Fibroblast of pulmonary artery (primary cell): Measurements from ENCODE around the gene GBA2.

Experiments
- DNase-seq: peaks from one replicate; pipeline ENCODE4 v3.0.0-alpha.2; 2010; ENCODE audit warnings: low read depth
- H3K4me3 ChIP-seq: replicated peaks from 2 replicates; pipeline ENCODE4 v1.5.1; 2011; ENCODE audit warnings: low read depth, mild to moderate bottlenecking, control low read depth, low read length, moderate library complexity
- CTCF ChIP-seq: IDR thresholded peaks from 2 replicates; pipeline ENCODE4 v1.5.1; 2011; ENCODE audit warnings: mild to moderate bottlenecking, control low read depth, low read length, inconsistent platforms; ENCODE audit errors: missing control alignments

The GBA2 gene

GRCh38 chr9:35690294-35690613, 58.8 kb downstream of the GBA2 start:
- no peak for DNase-seq
- H3K4me3 ChIP-seq, result peak overlapping the region; percentile 87
- TF ChIP-seq CTCF, result no peak

DNA sequence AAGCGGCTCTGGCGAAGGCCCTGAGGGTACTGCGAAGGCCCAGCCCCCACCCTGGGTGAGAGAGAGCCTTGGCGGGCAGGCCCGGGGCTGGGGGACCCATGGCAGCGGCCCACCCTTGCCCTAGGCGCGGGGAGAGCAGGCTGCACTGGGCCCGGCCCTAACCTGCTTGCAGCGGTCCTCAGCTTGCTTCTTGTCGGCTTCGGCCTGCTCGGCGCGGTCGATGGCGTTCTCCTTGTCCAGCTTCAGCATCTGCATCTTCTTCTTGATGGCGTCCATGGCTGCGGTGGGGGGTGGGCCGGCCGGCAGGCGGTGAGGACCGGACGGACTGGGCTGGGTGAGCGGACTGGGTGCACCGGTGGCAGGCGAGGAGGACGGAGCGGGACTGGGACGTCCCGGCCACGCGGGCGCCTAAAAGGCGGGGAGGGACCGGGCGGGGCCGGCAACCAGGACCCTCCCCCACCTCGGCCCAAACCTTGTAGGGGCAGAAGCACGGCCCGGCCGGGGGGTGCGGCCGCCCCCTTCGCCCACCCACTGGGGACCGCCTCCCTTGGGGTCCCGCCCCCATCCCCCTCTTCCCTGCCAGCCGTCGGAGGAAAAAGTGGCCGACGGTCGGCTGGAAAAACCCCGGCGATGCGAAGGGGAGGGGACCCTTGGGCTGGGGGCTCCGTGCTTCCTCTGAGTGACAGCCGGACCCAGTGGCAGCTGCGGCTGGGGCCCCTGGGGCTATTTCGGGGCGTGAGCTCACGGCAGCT, 59.3 kb downstream of the GBA2 start, which contains the start of gene TPM2:
TPM2 (minus strand) TSS at position 384 of the 752 bp plus-strand sequence; CDS start at position 276, 108 bp downstream.
- TF ChIP-seq CTCF, result no peak
- DNase-seq, result peak; percentile 88
- peak within 1 kb of the TSS; percentile 87 for H3K4me3 ChIP-seq

DNA sequence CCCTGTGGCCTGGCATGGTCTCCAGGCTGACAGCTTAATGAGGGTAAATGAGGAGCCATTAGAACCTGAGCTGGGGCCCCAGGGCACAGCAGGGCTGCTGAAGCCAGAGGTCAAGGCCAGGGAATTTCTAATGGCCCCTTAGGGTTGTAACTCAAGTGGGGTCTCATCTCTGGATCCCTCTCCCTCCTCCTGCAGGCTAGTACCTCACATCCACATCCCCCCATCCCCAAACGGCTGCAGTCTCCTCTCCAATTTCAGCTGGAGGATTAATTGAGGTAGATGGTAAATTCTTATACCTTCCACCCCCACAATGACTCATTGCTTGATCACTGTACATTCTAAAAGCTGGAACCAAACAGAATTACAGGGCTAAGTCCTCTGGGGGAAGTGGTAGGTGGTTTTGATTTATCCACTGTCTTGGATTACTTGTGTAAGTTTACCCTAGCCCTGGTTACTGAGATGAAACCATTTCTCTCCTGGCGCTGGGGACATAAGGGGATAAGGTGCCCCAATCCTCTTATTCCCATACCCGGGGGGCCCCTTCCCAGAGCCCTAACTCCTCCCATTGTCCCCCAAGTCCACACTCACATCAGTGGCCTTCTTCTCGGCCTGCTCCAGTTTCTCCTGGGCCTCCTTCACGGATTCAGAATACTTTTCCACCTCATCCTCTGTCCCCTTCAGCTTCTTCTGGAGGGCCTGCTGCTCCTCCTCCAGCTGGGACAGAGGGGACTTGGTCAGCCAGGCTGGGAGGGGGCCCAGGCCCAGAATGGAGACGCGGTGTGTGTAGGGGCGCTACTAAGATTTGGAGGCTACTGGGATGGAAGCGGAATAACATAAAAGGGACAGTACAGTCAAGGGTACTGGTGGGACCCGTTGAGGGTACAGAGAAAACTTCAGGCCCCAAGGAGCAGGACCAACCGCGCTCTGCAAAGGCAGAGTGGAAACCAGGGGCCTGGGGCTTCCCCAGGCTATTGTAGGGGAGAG, 60.2 kb downstream of the GBA2 start:
- H3K4me3 ChIP-seq, result peak overlapping the region; percentile 87
- TF ChIP-seq CTCF, result no peak
- DNase-seq, result peak; percentile 76

DNA sequence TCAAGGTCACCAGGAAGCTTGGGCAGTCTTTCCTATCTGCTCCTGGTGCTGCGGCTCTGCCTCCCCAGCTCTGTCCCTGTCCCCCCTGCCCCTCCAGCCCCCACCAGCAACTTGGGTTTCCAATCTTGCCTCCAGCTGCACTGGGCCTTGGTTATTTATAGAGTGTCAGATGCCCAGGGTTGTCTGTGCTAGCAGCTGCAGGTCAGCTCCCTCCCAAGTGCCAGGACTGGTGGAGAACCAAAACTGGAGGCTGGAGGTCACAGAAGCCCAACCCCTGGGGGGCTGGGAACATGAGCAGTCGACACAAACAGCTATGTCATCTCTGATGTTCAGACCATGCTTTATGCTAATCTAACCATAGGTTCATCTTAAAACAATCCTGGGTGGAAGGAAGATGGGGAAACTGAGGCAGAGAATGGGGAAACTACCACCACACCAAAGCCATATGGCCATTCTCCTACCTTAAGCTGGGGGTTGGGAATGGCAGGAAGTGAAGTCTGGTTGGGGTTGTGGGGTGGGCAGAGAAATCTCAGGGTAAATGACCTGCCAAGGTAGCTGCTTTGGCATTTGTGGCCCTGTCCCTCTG, 61.0 kb downstream of the GBA2 start:
- H3K4me3 ChIP-seq, result peak overlapping the region; percentile 87
- DNase-seq, result no peak
- no peak for TF ChIP-seq CTCF

DNA sequence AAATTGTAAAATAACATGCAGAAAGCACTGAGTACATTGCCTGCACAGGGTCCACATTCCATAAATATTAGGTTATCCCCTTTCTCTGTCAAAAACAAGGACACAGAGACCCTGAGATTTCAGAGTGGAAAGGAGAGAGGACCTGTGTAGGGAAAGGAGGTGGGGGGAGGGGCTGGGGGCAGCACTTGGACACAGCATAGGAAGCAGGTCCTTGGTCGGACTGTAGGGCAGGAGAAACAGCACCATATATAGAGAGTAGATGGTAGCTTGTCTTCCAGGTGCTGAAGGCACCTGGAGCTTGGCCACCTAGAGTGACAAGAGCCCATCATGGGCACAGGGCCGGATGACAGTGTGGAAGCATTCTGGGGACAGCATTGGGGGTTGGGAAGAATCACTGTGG, 61.7 kb downstream of the GBA2 start:
- no peak for TF ChIP-seq CTCF
- peak overlapping the region; percentile 87 for H3K4me3 ChIP-seq
- no peak for DNase-seq
